Measurements from ENCODE around the gene RPRD1B.

Gene RPRD1B

DNA sequence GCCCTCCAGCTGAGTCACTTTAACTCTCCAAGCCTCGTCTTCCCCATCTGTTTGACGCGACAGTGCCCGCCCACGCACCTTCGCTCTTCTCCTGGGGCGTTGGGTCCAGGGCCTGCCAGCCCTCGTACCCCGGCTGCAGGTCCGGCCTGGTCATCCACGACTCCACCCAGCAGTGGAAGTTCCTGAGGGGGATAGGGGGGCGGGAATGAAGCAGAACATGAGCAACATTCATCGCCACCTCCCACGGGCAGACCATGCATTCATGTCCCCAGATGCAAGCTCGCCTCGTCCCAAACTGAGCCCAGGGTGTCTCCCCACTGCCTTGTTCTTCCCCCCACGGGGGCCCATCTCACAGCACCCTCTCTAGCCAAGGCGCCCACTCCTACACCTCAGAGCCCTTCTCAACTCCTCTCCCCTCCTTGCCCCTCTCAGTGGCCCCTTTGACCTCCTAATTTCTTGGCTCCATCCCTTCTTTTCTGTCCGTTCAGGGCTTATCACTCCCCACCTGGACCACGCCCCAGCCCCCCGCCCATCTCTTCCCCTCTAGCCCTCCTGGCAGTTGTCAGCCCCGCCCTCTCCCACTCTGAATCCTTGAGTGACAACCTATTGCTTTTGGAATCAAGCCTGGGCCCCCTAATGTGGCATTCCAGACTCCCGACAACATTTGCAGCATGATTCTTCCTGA is 107.8 kb downstream of the RPRD1B start:
- H3K4me3 ChIP-seq (ENCODE audit: low read depth, low read length): no peak overlapping the region
- DNase-seq (ENCODE audit: low read depth): no peak
- TF ChIP-seq MYC (IDR thresholded peaks at IDR 0.05; ENCODE audit: low read depth, low read length) (no peak), POLR2A (IDR thresholded peaks at IDR 0.05; ENCODE audit: extremely low read depth, insufficient read length) (no peak)
- TF ChIP-seq, protein P1, sequence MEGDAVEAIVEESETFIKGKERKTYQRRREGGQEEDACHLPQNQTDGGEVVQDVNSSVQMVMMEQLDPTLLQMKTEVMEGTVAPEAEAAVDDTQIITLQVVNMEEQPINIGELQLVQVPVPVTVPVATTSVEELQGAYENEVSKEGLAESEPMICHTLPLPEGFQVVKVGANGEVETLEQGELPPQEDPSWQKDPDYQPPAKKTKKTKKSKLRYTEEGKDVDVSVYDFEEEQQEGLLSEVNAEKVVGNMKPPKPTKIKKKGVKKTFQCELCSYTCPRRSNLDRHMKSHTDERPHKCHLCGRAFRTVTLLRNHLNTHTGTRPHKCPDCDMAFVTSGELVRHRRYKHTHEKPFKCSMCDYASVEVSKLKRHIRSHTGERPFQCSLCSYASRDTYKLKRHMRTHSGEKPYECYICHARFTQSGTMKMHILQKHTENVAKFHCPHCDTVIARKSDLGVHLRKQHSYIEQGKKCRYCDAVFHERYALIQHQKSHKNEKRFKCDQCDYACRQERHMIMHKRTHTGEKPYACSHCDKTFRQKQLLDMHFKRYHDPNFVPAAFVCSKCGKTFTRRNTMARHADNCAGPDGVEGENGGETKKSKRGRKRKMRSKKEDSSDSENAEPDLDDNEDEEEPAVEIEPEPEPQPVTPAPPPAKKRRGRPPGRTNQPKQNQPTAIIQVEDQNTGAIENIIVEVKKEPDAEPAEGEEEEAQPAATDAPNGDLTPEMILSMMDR (IDR thresholded peaks at IDR 0.05; ENCODE audit: low read depth, low read length): no peak
- TF ChIP-seq, protein P2, sequence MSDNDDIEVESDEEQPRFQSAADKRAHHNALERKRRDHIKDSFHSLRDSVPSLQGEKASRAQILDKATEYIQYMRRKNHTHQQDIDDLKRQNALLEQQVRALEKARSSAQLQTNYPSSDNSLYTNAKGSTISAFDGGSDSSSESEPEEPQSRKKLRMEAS (IDR thresholded peaks at IDR 0.05; ENCODE audit: low read depth, low read length): no peak
